CD4-positive, alpha-beta T cell treated with Interleukin-6 for 4 hours (primary cell): ENCODE measurements around the gene INIP.

Experiments used
- DNase-seq: peaks from one replicate; pipeline ENCODE4 v3.0.0-alpha.2; 2020; ENCODE audit warnings: mixed read lengths

The INIP gene

GRCh38 chr9:112669326-112669725 lies 48.6 kb downstream of the INIP start:
- DNase-seq = no peak

- DNase-seq = no peak
Observed at GRCh38 chr9:112665347-112665746, 52.6 kb downstream of the INIP start.

- no peak for DNase-seq
Observed at GRCh38 chr9:112664531-112664930, 53.4 kb downstream of the INIP start.

- DNase-seq = no peak
Observed at GRCh38 chr9:112663681-112664080, 54.2 kb downstream of the INIP start.

GRCh38 chr9:112659906-112660305 lies 58.0 kb downstream of the INIP start:
- DNase-seq = no peak

GRCh38 chr9:112655668-112656067 lies 62.2 kb downstream of the INIP start:
- no peak for DNase-seq

GRCh38 chr9:112654282-112654681 lies 63.6 kb downstream of the INIP start:
- DNase-seq = no peak

- no peak for DNase-seq
Observed at GRCh38 chr9:112648624-112649023, 69.3 kb downstream of the INIP start.

GRCh38 chr9:112647596-112647995 lies 70.3 kb downstream of the INIP start:
- DNase-seq = no peak

- no peak for DNase-seq
Observed at GRCh38 chr9:112642126-112642525, 75.8 kb downstream of the INIP start.

GRCh38 chr9:112640311-112640710 lies 77.6 kb downstream of the INIP start:
- DNase-seq = no peak
